Astrocyte (in vitro differentiated cells and primary cell): ENCODE measurements around the gene RAD21L1. TPM values are rescaled to one million over a fixed set of nuclear protein-coding genes. Genes with fewer than 3 reads are reported as not detected.

Experiments
- DNase-seq: peaks from one replicate; pipeline ENCODE4 v3.0.0-alpha.2; 2010; ENCODE audit warnings: low read depth
- FAIRE-seq: peaks from 2 replicates; lab custom pipeline; 2011; peaks lifted over from hg19 to GRCh38; lab: Jason Lieb, UNC
- H2AFZ ChIP-seq: 2 replicates; pipeline ENCODE4 v1.6.0; 2012; ENCODE audit warnings: low read depth, low read length, inconsistent platforms
- H3K27ac ChIP-seq: 2 replicates; pipeline ENCODE4 v1.5.1; 2011; ENCODE audit warnings: low read depth, low read length, inconsistent platforms
- H3K27me3 ChIP-seq: 2 replicates; pipeline ENCODE4 v1.6.0; 2011; ENCODE audit warnings: low read length, inconsistent platforms; ENCODE audit not compliant: insufficient read depth
- H3K36me3 ChIP-seq: 2 replicates; pipeline ENCODE4 v1.5.1; 2011; ENCODE audit warnings: low read length, inconsistent platforms; ENCODE audit not compliant: insufficient read depth
- H3K4me1 ChIP-seq: 2 replicates; pipeline ENCODE4 v1.5.1; 2011; ENCODE audit warnings: low read length, inconsistent platforms; ENCODE audit not compliant: insufficient read depth
- H3K4me2 ChIP-seq: 2 replicates; pipeline ENCODE4 v1.6.0; 2012; ENCODE audit warnings: low read length, inconsistent platforms
- H3K4me3 ChIP-seq: 2 replicates; pipeline ENCODE4 v1.5.1; 2011; ENCODE audit warnings: low read depth, mild to moderate bottlenecking, low read length, inconsistent platforms; ENCODE audit not compliant: insufficient read depth
- H3K79me2 ChIP-seq: 2 replicates; pipeline ENCODE4 v1.6.0; 2012; ENCODE audit warnings: mild to moderate bottlenecking, low read length, inconsistent platforms; ENCODE audit not compliant: insufficient read depth
- H3K9ac ChIP-seq: 2 replicates; pipeline ENCODE4 v1.6.0; 2012; ENCODE audit warnings: mild to moderate bottlenecking, low read length, inconsistent platforms
- H3K9me3 ChIP-seq: 2 replicates; pipeline ENCODE4 v1.5.1; 2012; ENCODE audit warnings: low read depth, mild to moderate bottlenecking, low read length, inconsistent platforms; ENCODE audit not compliant: insufficient read depth
- H4K20me1 ChIP-seq: 2 replicates; pipeline ENCODE4 v1.6.0; 2012; ENCODE audit warnings: low read length, inconsistent platforms; ENCODE audit not compliant: insufficient read depth
- H3K27ac Mint-ChIP-seq: one replicate; pipeline ENCODE4 v1.8.0; 2021; ENCODE audit warnings: mild to moderate bottlenecking, mixed read lengths; ENCODE audit not compliant: unreplicated experiment
- H3K27me3 Mint-ChIP-seq: one replicate; pipeline ENCODE4 v1.8.0; 2021; ENCODE audit warnings: low read depth, mixed read lengths; ENCODE audit not compliant: unreplicated experiment
- H3K36me3 Mint-ChIP-seq: one replicate; pipeline ENCODE4 v1.8.0; 2021; ENCODE audit warnings: low read depth, mixed read lengths; ENCODE audit not compliant: unreplicated experiment
- H3K4me1 Mint-ChIP-seq: one replicate; pipeline ENCODE4 v1.8.0; 2021; ENCODE audit warnings: low read depth, mixed read lengths; ENCODE audit not compliant: unreplicated experiment
- H3K4me3 Mint-ChIP-seq: one replicate; pipeline ENCODE4 v1.8.0; 2021; ENCODE audit warnings: mild to moderate bottlenecking, moderate library complexity, mixed read lengths; ENCODE audit not compliant: unreplicated experiment
- H3K9me3 Mint-ChIP-seq: one replicate; pipeline ENCODE4 v1.8.0; 2021; ENCODE audit warnings: mild to moderate bottlenecking, mixed read lengths; ENCODE audit not compliant: unreplicated experiment
- EZH2 ChIP-seq: IDR thresholded peaks from 2 replicates; pipeline ENCODE4 v1.6.1; 2012; ENCODE audit warnings: mild to moderate bottlenecking, low read length, inconsistent platforms; ENCODE audit not compliant: insufficient read depth
- total RNA-seq: library from RNA; stranded (reverse); gene quantifications from 2 replicates; pipeline ENCODE4 v1.2.1, GENCODE V29; 2021
- TF ChIP-seq, protein P1 (sequence below): IDR thresholded peaks from 2 replicates; pipeline ENCODE4 v1.5.1; 2011; ENCODE audit warnings: low read depth, mild to moderate bottlenecking, inconsistent platforms, low read length, moderate library complexity; ENCODE audit not compliant: insufficient read depth

Gene RAD21L1
- total RNA-seq, 1 donor from 2014 or later: not detected

DNA sequence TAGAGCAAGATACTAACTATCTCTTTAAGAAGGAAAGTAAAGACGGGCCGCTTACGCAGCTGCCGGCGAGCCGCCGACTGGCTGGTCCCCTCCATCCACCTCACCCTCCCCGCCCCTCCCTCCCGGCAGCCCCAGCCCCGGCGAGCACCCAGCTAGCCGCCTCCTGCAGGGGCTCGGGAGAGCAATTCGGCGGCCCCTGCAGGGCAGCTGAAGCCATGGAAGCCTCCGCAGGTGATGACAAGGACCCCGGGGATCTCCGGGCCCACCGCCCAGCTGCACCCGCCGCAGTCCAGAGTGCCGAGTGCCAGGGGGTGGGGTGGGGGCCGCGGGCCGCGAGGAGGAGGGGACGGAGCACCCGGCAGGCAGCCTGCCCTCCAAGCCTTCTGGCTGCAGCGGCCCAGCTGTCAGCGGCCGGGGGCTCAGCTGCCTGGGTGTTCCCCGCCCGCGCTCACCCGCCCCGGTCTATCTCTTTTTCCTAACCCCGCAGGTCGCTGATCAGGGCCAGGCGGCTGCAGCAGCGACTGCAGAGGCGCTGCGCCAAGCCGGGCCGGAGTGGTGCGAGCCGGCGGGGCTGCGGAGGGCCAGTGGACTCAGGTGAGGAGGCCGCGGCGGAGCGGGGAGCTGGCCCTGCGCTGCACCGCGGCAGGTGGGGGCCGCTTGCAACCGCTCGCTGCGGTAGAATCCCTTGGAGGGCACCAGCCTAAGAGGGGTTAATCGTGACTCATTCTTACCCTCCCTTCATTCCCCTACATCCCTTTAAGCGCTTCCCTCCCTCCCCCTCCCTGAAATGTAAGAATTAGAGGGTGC is 40.5 kb downstream of the RAD21L1 start, which contains the start of gene SNPH:
TSS of gene SNPH (plus strand) at position 128 of the 807 bp plus-strand sequence. CDS start 29,946 bp downstream, outside the sequence.
- Mint-ChIP-seq H3K4me3 (peak within 1 kb of the TSS; percentile 86), H3K4me1 (peaks cover 7% of the 10 kb centered on the region), H3K36me3 (no peaks in the 10 kb centered on the region), H3K27ac (peak within 1 kb of the TSS; percentile 64), H3K27me3 (no peaks in the 10 kb centered on the region), H3K9me3 (no peaks in the 10 kb centered on the region)
- Histone ChIP-seq H3K27me3 (no peaks in the 10 kb centered on the region), H3K4me3 (peak within 1 kb of the TSS; percentile 65), H3K36me3 (peaks cover 3% of the 10 kb centered on the region), H3K9ac (peak within 1 kb of the TSS; percentile 72), H2AFZ (peak within 1 kb of the TSS; percentile 92), H3K4me1 (peaks cover 10% of the 10 kb centered on the region), H3K79me2 (no peaks in the 10 kb centered on the region), H3K9me3 (no peaks in the 10 kb centered on the region), H3K27ac (no peak within 1 kb of the TSS), H4K20me1 (peaks cover 15% of the 10 kb centered on the region), H3K4me2 (peak within 1 kb of the TSS; percentile 90)
- FAIRE-seq: no peak
- TF ChIP-seq EZH2: no peak
- TF ChIP-seq, protein P1, sequence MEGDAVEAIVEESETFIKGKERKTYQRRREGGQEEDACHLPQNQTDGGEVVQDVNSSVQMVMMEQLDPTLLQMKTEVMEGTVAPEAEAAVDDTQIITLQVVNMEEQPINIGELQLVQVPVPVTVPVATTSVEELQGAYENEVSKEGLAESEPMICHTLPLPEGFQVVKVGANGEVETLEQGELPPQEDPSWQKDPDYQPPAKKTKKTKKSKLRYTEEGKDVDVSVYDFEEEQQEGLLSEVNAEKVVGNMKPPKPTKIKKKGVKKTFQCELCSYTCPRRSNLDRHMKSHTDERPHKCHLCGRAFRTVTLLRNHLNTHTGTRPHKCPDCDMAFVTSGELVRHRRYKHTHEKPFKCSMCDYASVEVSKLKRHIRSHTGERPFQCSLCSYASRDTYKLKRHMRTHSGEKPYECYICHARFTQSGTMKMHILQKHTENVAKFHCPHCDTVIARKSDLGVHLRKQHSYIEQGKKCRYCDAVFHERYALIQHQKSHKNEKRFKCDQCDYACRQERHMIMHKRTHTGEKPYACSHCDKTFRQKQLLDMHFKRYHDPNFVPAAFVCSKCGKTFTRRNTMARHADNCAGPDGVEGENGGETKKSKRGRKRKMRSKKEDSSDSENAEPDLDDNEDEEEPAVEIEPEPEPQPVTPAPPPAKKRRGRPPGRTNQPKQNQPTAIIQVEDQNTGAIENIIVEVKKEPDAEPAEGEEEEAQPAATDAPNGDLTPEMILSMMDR: no peak
- peak; percentile 68 for DNase-seq

DNA sequence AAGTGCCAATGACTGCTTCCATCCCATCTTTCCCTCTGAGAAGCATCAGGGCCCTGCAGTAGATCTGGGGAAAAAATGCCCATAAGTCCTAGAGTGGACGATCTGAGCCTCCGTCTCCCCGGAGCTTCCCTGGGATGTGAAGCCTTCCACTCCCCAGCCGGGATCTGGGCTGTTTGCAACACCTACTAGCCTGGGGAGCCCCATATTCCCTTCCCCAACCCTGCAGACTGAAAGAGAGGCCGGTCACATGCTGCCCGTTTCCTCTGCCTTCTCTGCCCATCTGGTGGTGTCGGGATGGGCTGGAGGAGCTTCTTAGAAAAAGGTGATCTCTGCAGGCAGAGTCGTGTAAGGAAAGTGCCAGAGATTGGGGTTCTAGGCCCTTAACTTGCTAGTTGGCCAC is 41.3 kb downstream of the RAD21L1 start:
- Mint-ChIP-seq H3K4me1 (peaks cover 7% of the 10 kb centered on the region), H3K36me3 (no peaks in the 10 kb centered on the region), H3K27me3 (no peaks in the 10 kb centered on the region), H3K9me3 (no peaks in the 10 kb centered on the region), H3K4me3 (peak overlapping the region; percentile 82), H3K27ac (peak overlapping the region; percentile 66)
- peak overlapping the region; percentile 65 for H3K4me3 ChIP-seq
- no peaks in the 10 kb centered on the region for H3K79me2 ChIP-seq
- H3K4me1 ChIP-seq: peaks cover 10% of the 10 kb centered on the region
- H3K9ac ChIP-seq: peak overlapping the region; percentile 72
- peaks cover 3% of the 10 kb centered on the region for H3K36me3 ChIP-seq
- H3K9me3 ChIP-seq: no peaks in the 10 kb centered on the region
- no peak overlapping the region for H2AFZ ChIP-seq
- peaks cover 15% of the 10 kb centered on the region for H4K20me1 ChIP-seq
- H3K27ac ChIP-seq: no peak overlapping the region
- peak overlapping the region; percentile 90 for H3K4me2 ChIP-seq
- TF ChIP-seq, protein P1: no peak
- TF ChIP-seq EZH2: no peak
- no peaks in the 10 kb centered on the region for H3K27me3 ChIP-seq
- no peak for FAIRE-seq
- no peak for DNase-seq
